ENCODE results near the gene KRT26. TPM values are rescaled to one million over a fixed set of nuclear protein-coding genes. Genes with fewer than 3 reads are reported as not detected.

KRT26 gene
- total RNA-seq, 4 donors from 2014 or later: 0.34 to 7.2 (median 1.8) TPM

GRCh38 chr17:40734018-40734417 is 38.0 kb downstream of the KRT26 start:
- no peak for DNase-seq (ENCODE audit: low spot score in 2 of 2)
- Histone ChIP-seq H3K27me3 (no peaks in the 10 kb centered on the region), H3K9me3 (no peaks in the 10 kb centered on the region), H3K4me1 (peaks cover 6% of the 10 kb centered on the region), H3K4me3 (no peak overlapping the region), H3K36me3 (no peaks in the 10 kb centered on the region), H3K27ac (no peak overlapping the region)
- WGBS: 52% methylated on average over 6 of the region's 6 CpGs
- TF ChIP-seq EP300 (IDR thresholded peaks at IDR 0.05) (no peak), POLR2AphosphoS5 (IDR thresholded peaks at IDR 0.05) (no peak), POLR2A (IDR thresholded peaks at IDR 0.05) (no peak)

- no peak for DNase-seq (ENCODE audit: low spot score in 2 of 2)
- 61% methylated on average over 1 of the region's 1 CpG for WGBS
- no peak overlapping the region for H3K27ac ChIP-seq
- H3K36me3 ChIP-seq: no peaks in the 10 kb centered on the region
- no peak overlapping the region for H3K4me3 ChIP-seq
- H3K9me3 ChIP-seq: no peaks in the 10 kb centered on the region
- H3K27me3 ChIP-seq: no peaks in the 10 kb centered on the region
- no peak for TF ChIP-seq POLR2A (IDR thresholded peaks at IDR 0.05)
- no peak for TF ChIP-seq POLR2AphosphoS5 (IDR thresholded peaks at IDR 0.05)
- no peak for TF ChIP-seq EP300 (IDR thresholded peaks at IDR 0.05)
- no peak for TF ChIP-seq CTCF (IDR thresholded peaks at IDR 0.05)
- peaks cover 6% of the 10 kb centered on the region for H3K4me1 ChIP-seq
Measured at GRCh38 chr17:40730970-40731369, 41.0 kb downstream of the KRT26 start.

GRCh38 chr17:40727447-40728231 is 44.4 kb downstream of the KRT26 start:
- DNase-seq (ENCODE audit: low spot score in 2 of 2): no peak
- TF ChIP-seq POLR2AphosphoS5 (IDR thresholded peaks at IDR 0.05) (no peak), EP300 (IDR thresholded peaks at IDR 0.05) (no peak), POLR2A (IDR thresholded peaks at IDR 0.05) (no peak), CTCF (IDR thresholded peaks at IDR 0.05) (no peak)
- Histone ChIP-seq H3K36me3 (no peaks in the 10 kb centered on the region), H3K4me1 (no peaks in the 10 kb centered on the region), H3K9me3 (no peaks in the 10 kb centered on the region), H3K4me3 (no peak overlapping the region), H3K27me3 (no peaks in the 10 kb centered on the region), H3K27ac (no peak overlapping the region)
- WGBS: 56% methylated on average over 8 of the region's 8 CpGs

GRCh38 chr17:40726919-40727318 is 45.1 kb downstream of the KRT26 start:
- Histone ChIP-seq H3K4me1 (no peaks in the 10 kb centered on the region), H3K27ac (no peak overlapping the region), H3K36me3 (no peaks in the 10 kb centered on the region), H3K9me3 (no peaks in the 10 kb centered on the region), H3K4me3 (no peak overlapping the region), H3K27me3 (no peaks in the 10 kb centered on the region)
- DNase-seq (ENCODE audit: low spot score in 2 of 2): no peak
- no peak for TF ChIP-seq EP300 (IDR thresholded peaks at IDR 0.05)
- no peak for TF ChIP-seq CTCF (IDR thresholded peaks at IDR 0.05)
- no peak for TF ChIP-seq POLR2A (IDR thresholded peaks at IDR 0.05)
- no peak for TF ChIP-seq POLR2AphosphoS5 (IDR thresholded peaks at IDR 0.05)
- WGBS: 55% methylated on average over 2 of the region's 2 CpGs

- H3K36me3 ChIP-seq: no peaks in the 10 kb centered on the region
- TF ChIP-seq EP300 (IDR thresholded peaks at IDR 0.05) (no peak), POLR2AphosphoS5 (IDR thresholded peaks at IDR 0.05) (no peak), POLR2A (IDR thresholded peaks at IDR 0.05) (no peak), CTCF (IDR thresholded peaks at IDR 0.05) (no peak)
- H3K27ac ChIP-seq: no peak overlapping the region
- H3K4me1 ChIP-seq: no peaks in the 10 kb centered on the region
- no peaks in the 10 kb centered on the region for H3K9me3 ChIP-seq
- DNase-seq (ENCODE audit: low spot score in 2 of 2): no peak
- H3K27me3 ChIP-seq: no peaks in the 10 kb centered on the region
- H3K4me3 ChIP-seq: no peak overlapping the region
- WGBS: 80% methylated on average over 1 of the region's 1 CpG
Measured at GRCh38 chr17:40724656-40725055, 47.3 kb downstream of the KRT26 start.

Measured in suprapubic skin (tissue), 4 donors.